Stimulated activated CD4-positive, alpha-beta T cell treated with anti-CD3 and anti-CD28 coated beads, Interleukin-15, amount 100 ng/mL, for 1 hour (primary cell): Measurements from ENCODE around the gene MAP3K5.

Experiments used
- DNase-seq, 2 donors: peaks; one replicate each; pipeline ENCODE4 v3.0.0-alpha.2; 2020; ENCODE audit warnings: low read depth in 1 of 2, low spot score in 1 of 2

The MAP3K5 gene

GRCh38 chr6:136524339-136524935 is 267.8 kb downstream of the MAP3K5 start:
- DNase-seq = no peak

DNA sequence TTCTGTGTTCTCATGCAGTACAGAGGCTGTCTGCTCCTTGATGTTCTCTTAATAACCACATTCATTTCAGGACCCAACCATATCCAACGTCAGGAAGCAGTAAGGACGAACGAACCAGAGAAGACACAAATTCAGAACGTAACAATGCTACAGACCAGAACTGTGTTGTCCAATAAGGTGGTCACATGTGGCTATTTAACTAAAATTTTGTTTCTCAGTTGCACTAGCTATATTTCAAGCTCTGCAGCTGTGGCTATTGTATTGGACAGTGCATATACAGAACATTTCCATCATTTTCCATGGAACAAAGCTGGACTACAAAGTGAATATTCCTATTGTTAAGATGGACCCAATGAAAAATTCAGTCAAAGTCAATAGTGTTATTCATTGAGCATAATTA is 269.1 kb downstream of the MAP3K5 start:
- DNase-seq = no peak

DNA sequence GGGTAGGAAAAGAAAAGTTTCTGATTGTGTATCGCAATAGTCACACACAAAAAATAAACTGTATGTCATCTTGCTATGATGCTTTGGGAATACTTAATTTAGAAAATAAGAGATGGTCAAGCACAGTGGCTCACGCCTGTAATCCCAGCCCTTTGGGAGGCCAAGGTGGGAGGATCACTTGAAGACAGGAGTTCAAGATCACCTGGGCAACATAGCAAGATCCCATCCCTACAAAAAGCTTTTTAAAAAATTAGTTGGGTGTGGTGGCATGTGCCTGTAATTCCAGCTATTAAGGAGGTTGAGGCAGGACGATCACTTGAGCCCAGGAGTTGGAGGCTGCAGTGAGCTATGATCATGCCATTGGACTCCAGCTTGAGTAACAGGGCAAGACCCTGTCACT is 269.6 kb downstream of the MAP3K5 start:
- DNase-seq = no peak

DNA sequence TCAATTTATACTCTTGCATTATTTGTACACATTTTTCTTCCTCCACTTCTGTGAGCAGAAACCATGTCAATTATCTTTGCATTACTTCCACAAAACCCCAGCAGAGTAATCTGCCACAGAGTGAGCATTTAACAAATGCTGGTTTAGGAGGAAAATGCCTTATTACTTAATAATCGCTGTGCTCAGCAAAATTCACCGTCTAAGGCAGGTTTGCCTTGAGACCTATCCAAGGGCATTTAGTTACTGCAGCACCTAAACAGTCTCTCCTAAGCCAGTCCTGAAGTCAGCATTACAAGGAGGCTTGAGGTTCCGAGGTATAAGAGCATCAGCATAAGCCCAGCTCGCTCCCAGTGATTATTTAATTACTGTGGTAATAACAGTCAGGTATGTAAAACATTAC is 270.4 kb downstream of the MAP3K5 start:
- DNase-seq = no peak

DNA sequence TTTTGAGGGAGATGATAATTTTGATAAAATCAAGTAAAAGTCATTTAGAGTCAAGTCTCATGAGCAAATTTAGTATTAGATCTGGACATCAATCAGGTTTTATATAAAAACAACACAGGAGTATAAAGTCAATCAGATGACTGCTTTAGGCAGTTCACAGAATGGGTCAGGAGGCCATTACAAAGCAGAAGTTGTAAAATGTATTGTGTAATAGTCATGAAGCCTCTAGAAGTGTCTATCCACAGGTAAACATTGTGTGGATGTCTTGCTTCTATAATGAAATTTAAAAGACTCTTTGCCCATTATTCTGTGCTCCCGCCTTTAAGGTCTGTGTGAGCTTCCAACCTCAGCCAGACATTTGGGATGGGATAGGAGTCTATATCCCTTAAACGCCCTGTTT is 270.9 kb downstream of the MAP3K5 start:
- DNase-seq = no peak

GRCh38 chr6:136520517-136520916 is 271.8 kb downstream of the MAP3K5 start:
- DNase-seq = no peak

- DNase-seq = no peak
Observed at GRCh38 chr6:136517582-136517981, 274.7 kb downstream of the MAP3K5 start.

GRCh38 chr6:136517002-136517401 is 275.3 kb downstream of the MAP3K5 start:
- DNase-seq = no peak

DNA sequence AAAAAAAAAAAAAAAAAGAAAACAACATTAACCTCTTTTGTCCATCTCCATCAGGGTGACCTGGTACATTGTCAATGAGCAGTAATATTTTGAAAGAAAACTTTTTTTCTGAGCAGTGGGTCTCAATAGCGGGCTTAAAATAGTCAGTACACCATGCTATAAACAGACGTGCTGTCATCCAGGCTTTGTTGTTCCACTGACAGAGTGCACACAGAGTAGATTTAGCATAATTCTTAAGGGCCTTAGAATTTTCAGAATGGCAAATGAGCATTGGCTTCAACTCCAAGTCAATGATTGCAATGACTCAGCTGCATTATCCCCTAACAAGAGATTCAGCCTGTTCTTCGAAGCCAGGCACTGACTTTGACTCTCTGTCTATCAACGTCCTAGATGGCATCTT is 277.7 kb downstream of the MAP3K5 start:
- DNase-seq = no peak

- no peak for DNase-seq
Observed at GRCh38 chr6:136511926-136512325, 280.4 kb downstream of the MAP3K5 start.

- no peak for DNase-seq
Observed at GRCh38 chr6:136511397-136511796, 280.9 kb downstream of the MAP3K5 start.

DNA sequence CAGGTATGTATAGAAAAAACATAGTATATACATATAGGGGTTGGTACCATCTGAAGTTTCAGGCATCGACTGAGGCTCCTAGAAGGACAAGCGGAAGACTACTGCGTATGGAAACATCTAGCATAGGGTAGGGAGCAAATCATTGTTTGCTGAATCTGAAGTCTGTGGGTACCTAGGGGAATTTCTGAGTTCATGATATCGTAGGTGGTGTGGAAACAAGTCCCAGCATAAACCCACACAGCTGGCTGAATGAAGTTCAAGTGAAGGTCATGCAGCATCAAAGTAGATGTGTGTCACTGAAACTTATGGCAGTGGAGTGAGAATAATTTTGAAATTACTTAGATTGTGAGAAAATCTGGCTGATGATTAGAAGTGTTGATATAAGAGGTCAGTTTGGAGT is 281.5 kb downstream of the MAP3K5 start:
- DNase-seq = no peak

DNA sequence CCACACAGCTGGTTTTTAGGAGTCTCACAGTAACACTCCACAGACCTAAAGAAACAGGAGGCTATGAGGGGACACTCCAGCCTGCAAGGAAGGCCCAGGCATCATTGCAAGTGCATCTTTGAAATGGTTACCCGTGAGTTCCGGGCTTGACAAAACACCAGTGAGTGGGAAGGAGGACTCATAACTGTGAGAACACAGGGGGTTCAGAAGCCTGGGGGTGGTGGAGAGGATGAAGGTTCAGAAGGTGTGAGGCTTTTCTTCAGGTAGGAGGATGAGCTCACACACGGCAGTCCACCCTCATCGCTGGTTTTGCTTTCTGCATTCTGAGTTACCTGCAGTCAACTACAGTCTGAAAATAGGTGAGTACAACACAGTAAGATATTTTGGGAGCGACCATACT is 282.0 kb downstream of the MAP3K5 start:
- no peak for DNase-seq

- no peak for DNase-seq
Observed at GRCh38 chr6:136508725-136509392, 283.4 kb downstream of the MAP3K5 start.
